PFSK-1 (cell line): ENCODE measurements around the gene SLC4A7.

Experiments
- POLR2AphosphoS5 ChIP-seq: IDR thresholded peaks from 2 replicates; pipeline ENCODE4 v1.6.1; 2012; ENCODE audit warnings: low read depth, mild to moderate bottlenecking, control low read depth, low read length, moderate library complexity
- SIN3A ChIP-seq: IDR thresholded peaks from 2 replicates; pipeline ENCODE4 v1.6.1; 2012; ENCODE audit warnings: mild to moderate bottlenecking, low read length, moderate library complexity, borderline replicate concordance; ENCODE audit not compliant: insufficient read depth
- TAF1 ChIP-seq: IDR thresholded peaks from 2 replicates; pipeline ENCODE4 v1.6.1; 2012; ENCODE audit warnings: low read length, control low read depth, borderline replicate concordance; ENCODE audit not compliant: insufficient read depth

GRCh38 chr3:27380433-27381357 lies 103.5 kb downstream of the SLC4A7 start:
- TF ChIP-seq SIN3A (no peak), TAF1 (no peak), POLR2AphosphoS5 (no peak)
